ENCODE measurements around the gene OR5K3. TPM values are rescaled to one million over a fixed set of nuclear protein-coding genes. Genes with fewer than 3 reads are reported as not detected.

Gene OR5K3
- total RNA-seq, 1 experiment from 2014 or later = not detected

GRCh38 chr3:98359993-98360675 is 30.3 kb upstream of the OR5K3 start:
- H3K36me3 ChIP-seq (ENCODE audit: control insufficient read depth, insufficient read depth, low read length) = no peaks in the 10 kb centered on the region
- CTCF ChIA-PET = no interaction called here
- ATAC-seq = no peak
- no peaks in the 10 kb centered on the region for H3K27me3 ChIP-seq (ENCODE audit: control insufficient read depth, insufficient read depth, low read length)
- in situ Hi-C loops (cut with HindIII; ENCODE audit: low pct_unique_long_range_greater_than_20kb, low sequenced_read_pairs) = no loop called here
- no TSS peak for BruUV-seq (replicated peaks)
- no peak for TF ChIP-seq SIN3A (IDR thresholded peaks at IDR 0.05; ENCODE audit: borderline replicate concordance, insufficient read depth, low read depth, low read length)
- TF ChIP-seq POLR2AphosphoS5 (IDR thresholded peaks at IDR 0.05; ENCODE audit: low read depth, low read length) = no peak
- TF ChIP-seq REST (IDR thresholded peaks at IDR 0.05; ENCODE audit: insufficient read depth in 1 of 2, low read depth in 2 of 2, low read length in 1 of 2) = no peak
- POLR2A ChIA-PET = no interaction called here
- H3K4me1 ChIP-seq (ENCODE audit: control insufficient read depth, insufficient read depth, low read length) = no peaks in the 10 kb centered on the region
- no peaks in the 10 kb centered on the region; the same call in 1 of the 2 replicates for H3K9me3 ChIP-seq (ENCODE audit: control insufficient read depth, insufficient read depth, low read depth, low read length)
- no peak overlapping the region for H3K4me3 ChIP-seq (ENCODE audit: low read depth in 2 of 2, low read length in 2 of 2)
- intact Hi-C loops (cut with micrococcal nuclease; ENCODE audit: unreplicated experiment) = no loop called here
- no peak overlapping the region for H3K27ac ChIP-seq (ENCODE audit: low read length)
- DNase-seq (ENCODE audit: low read depth, low spot score) = no peak

- H3K4me1 ChIP-seq (ENCODE audit: control insufficient read depth, insufficient read depth, low read length) = no peaks in the 10 kb centered on the region
- intact Hi-C loops (cut with micrococcal nuclease; ENCODE audit: unreplicated experiment) = no loop called here
- H3K9me3 ChIP-seq (ENCODE audit: control insufficient read depth, insufficient read depth, low read depth, low read length) = no peaks in the 10 kb centered on the region; the same call in 1 of the 2 replicates
- in situ Hi-C loops (cut with HindIII; ENCODE audit: low pct_unique_long_range_greater_than_20kb, low sequenced_read_pairs) = no loop called here
- DNase-seq (ENCODE audit: low read depth, low spot score) (no peak), ATAC-seq (no peak)
- H3K27me3 ChIP-seq (ENCODE audit: control insufficient read depth, insufficient read depth, low read length) = no peaks in the 10 kb centered on the region
- ChIA-PET CTCF (no interaction called here), POLR2A (no interaction called here)
- H3K27ac ChIP-seq (ENCODE audit: low read length) = no peak overlapping the region
- no peak overlapping the region for H3K4me3 ChIP-seq (ENCODE audit: low read depth in 2 of 2, low read length in 2 of 2)
- no TSS peak for BruUV-seq (replicated peaks)
- TF ChIP-seq CTCF (IDR thresholded peaks at IDR 0.05) = no peak
- TF ChIP-seq TCF7L2 (IDR thresholded peaks at IDR 0.05; ENCODE audit: low read depth, low read length) = no peak
- no peak for TF ChIP-seq REST (IDR thresholded peaks at IDR 0.05; ENCODE audit: insufficient read depth in 1 of 2, low read depth in 2 of 2, low read length in 1 of 2)
- TF ChIP-seq SIN3A (IDR thresholded peaks at IDR 0.05; ENCODE audit: borderline replicate concordance, insufficient read depth, low read depth, low read length) = no peak
- no peak for TF ChIP-seq POLR2AphosphoS5 (IDR thresholded peaks at IDR 0.05; ENCODE audit: low read depth, low read length)
- no peaks in the 10 kb centered on the region for H3K36me3 ChIP-seq (ENCODE audit: control insufficient read depth, insufficient read depth, low read length)
Measured at GRCh38 chr3:98360681-98361080, 29.8 kb upstream of the OR5K3 start.

All from Panc1 (cell line).